Uterus (tissue), 2 donors: ENCODE measurements around the gene THRB.

ENCODE experiments used
- POLR2A ChIP-seq, 2 donors: fragments of 450-650 bp; IDR thresholded peaks; one replicate each; pipeline ENCODE4 v1.6.1; 2016; ENCODE audit warnings: antibody characterized with exemption in 2 of 2, mild to moderate bottlenecking in 1 of 2, moderate library complexity in 1 of 2
- TF ChIP-seq, protein P1 (sequence below), 4 experiments: fragments of 200-600 bp in 2 of 4; fragments of 450-650 bp in 2 of 4; sonication (generic) in 2 of 4; IDR thresholded peaks; one replicate each; pipeline ENCODE4 v1.5.1; 2016 to 2019; ENCODE audit warnings: antibody characterized with exemption in 4 of 4, mild to moderate bottlenecking in 2 of 4, moderate library complexity in 1 of 4

DNA sequence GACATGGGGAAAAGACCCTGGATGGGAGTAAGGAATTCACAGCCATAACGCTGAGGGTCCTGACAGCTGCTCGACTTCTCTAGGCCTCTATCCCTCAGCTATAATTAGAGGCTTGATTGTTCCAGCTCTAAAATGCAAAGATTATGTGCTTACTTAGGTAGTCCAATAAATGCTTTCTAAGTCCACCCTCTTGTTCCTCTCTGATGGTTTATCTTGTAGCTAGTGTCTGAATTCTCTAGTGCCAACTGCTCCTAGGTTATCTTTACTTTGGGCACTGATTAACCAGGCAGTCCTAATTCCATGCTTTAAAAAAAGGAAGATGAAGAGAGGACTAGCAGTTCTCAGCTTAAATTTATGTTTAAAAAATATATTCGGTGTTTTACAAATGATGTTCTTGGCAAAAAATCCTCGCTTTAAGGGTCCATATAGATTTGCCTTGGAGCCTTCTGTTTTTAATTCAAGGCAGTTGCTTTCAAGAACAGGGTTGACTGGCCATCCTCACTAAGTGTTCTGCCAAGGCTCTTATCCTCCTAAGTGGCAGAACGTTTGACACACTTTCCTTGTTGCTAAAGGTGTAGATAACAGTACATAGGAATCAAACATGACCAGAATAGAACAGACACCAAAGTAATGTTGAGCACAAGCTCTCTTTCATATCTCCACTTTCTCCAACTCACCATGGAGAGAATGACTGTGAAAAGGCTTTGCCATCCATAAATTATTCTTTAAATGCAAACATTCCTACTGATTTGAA lies 60.6 kb downstream of the THRB start:
- TF ChIP-seq, protein P1, sequence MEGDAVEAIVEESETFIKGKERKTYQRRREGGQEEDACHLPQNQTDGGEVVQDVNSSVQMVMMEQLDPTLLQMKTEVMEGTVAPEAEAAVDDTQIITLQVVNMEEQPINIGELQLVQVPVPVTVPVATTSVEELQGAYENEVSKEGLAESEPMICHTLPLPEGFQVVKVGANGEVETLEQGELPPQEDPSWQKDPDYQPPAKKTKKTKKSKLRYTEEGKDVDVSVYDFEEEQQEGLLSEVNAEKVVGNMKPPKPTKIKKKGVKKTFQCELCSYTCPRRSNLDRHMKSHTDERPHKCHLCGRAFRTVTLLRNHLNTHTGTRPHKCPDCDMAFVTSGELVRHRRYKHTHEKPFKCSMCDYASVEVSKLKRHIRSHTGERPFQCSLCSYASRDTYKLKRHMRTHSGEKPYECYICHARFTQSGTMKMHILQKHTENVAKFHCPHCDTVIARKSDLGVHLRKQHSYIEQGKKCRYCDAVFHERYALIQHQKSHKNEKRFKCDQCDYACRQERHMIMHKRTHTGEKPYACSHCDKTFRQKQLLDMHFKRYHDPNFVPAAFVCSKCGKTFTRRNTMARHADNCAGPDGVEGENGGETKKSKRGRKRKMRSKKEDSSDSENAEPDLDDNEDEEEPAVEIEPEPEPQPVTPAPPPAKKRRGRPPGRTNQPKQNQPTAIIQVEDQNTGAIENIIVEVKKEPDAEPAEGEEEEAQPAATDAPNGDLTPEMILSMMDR (IDR thresholded peaks at IDR 0.05): no peak
- TF ChIP-seq POLR2A (IDR thresholded peaks at IDR 0.05): no peak
